GM15510 (cell line): ENCODE results near the gene MORN5.

Experiments used
- POLR2A ChIP-seq: IDR thresholded peaks from 3 replicates; pipeline ENCODE4 v1.6.1; 2011; ENCODE audit warnings: borderline replicate concordance; ENCODE audit not compliant: insufficient read length; ENCODE audit errors: extremely low read depth

The MORN5 gene

DNA sequence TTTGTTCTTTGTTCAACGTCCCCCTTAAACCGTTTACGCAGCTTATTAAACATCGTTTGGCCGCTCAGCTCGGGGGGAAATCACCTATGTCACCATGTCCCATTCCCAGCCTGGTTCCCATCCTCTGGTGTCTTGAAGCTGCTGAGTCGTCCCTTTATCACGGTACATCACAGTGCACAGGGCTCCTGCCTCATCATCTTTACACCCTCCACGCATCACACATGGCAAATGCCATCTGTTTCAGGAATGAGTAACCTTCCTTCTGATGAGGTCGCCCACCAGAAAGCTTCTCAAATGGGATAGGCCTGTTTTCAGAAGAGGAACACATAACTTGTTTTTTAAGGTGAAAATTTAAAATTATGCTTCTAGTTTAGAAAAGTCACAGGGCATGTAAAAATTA is 77.0 kb downstream of the MORN5 start:
- no peak for TF ChIP-seq POLR2A

GRCh38 chr9:122239722-122240121 is 80.0 kb downstream of the MORN5 start:
- TF ChIP-seq POLR2A, result no peak

DNA sequence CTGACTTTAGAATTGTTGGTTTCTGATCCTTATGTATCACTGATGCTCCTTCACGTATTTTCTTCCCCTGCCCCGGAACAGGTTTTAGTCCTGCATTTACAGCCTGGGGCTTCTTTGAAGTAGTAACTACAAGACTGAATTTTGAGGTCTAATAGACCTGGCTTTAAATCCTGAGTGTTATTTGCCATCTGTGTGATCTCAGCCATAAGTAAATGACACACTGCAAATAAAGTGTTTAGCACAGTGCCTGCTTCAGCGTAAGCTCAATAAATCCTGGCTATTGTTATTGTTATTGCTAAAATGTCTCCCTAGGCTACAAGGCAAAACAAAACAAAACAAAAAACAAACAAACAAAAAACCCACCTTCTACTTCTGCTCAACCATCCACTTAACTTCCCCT is 84.6 kb downstream of the MORN5 start:
- no peak for TF ChIP-seq POLR2A

DNA sequence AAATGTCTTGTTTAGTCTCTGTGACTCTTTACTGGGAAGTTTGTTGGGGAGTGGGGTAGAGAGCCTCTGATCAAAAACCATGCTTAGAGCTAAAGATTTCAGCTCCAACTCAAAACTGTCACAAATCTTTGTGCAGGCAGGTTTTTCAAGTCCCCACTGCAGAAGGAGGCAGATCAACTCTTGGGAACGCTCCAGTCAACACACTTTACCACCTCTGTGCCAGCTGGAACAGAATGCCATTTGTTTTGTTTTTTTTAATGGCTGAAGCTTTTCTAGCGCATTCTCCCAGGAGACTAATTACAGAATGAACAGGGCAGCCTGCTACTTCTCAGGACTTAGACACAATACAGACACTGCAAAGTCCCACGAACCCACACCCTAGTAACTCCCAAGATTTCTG is 87.0 kb downstream of the MORN5 start:
- no peak for TF ChIP-seq POLR2A

DNA sequence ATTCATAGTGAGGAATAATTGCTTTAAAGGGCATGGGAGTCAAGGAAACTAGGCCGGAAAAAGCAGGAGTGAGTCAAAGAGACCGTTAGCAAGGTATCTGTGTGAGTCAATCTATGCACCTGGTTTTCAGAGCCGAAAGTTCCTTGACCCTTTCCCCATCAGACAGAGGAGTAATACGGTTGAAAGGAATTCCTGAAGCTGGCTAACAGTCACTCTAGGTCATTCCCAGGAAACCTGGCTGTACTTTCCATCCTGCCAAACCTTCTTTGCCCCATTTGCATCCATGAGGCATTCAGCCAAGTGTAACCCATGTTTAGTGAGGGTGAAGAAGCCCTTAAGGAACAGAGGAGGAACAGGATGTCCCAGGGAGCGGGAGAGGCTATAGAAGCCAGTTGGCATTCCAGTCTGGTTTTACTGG is 88.7 kb downstream of the MORN5 start:
- TF ChIP-seq POLR2A, result no peak
